OCI-LY7 (cell line): Measurements from ENCODE around the gene ATP11A.

Experiments
- EZH2phosphoT487 ChIP-seq: fragments of 200-600 bp; sonication (generic); IDR thresholded peaks from 2 replicates; pipeline ENCODE4 v1.6.1; 2018; ENCODE audit warnings: low read depth, borderline replicate concordance, mild to moderate bottlenecking, mixed run types, antibody characterized with exemption, low read length, moderate library complexity, mixed read lengths
- TF ChIP-seq, protein P1 (sequence below): fragments of 200-600 bp; sonication (generic); conservative IDR thresholded peaks from 2 replicates; pipeline ENCODE4 v1.5.1; 2014; ENCODE audit warnings: mild to moderate bottlenecking, antibody characterized with exemption, low read length, moderate library complexity, mixed read lengths

DNA sequence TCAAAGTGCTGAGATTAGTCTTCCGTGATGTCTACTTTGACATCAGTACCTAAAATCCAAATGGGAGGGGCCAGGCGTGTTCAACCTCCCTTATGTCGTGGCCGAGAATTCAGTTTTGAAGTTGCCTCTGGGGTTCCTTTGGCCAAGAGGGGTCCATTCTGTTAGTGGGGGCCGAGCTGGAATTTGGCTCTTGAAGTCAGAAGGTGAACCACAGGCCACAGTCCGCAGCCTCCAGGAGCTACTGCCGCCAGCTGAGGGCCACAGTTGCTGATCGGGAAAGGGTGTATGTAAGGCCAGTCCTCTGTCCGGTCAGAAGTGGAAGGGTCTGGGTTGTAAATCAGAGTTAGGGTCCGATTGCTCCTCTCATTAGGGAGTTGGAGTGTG is 31.0 kb downstream of the ATP11A start:
- TF ChIP-seq, protein P1, sequence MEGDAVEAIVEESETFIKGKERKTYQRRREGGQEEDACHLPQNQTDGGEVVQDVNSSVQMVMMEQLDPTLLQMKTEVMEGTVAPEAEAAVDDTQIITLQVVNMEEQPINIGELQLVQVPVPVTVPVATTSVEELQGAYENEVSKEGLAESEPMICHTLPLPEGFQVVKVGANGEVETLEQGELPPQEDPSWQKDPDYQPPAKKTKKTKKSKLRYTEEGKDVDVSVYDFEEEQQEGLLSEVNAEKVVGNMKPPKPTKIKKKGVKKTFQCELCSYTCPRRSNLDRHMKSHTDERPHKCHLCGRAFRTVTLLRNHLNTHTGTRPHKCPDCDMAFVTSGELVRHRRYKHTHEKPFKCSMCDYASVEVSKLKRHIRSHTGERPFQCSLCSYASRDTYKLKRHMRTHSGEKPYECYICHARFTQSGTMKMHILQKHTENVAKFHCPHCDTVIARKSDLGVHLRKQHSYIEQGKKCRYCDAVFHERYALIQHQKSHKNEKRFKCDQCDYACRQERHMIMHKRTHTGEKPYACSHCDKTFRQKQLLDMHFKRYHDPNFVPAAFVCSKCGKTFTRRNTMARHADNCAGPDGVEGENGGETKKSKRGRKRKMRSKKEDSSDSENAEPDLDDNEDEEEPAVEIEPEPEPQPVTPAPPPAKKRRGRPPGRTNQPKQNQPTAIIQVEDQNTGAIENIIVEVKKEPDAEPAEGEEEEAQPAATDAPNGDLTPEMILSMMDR: no peak
- no peak for TF ChIP-seq EZH2phosphoT487
